GM21528 (cell line): ENCODE measurements around the gene MCU.
"Not testable (repeated sequence)": the region's sequence is repeated elsewhere in the genome, so short reads cannot be mapped to it uniquely, and the experiment has no call there.

Experiments used
- ATAC-seq: cut with Tn5 transposase; IDR thresholded peaks from one replicate; pipeline ENCODE4 v1.9.1; 2021; ENCODE audit warnings: mild to moderate bottlenecking, moderate library complexity; ENCODE audit not compliant: unreplicated experiment, low FRiP score

The MCU gene

DNA sequence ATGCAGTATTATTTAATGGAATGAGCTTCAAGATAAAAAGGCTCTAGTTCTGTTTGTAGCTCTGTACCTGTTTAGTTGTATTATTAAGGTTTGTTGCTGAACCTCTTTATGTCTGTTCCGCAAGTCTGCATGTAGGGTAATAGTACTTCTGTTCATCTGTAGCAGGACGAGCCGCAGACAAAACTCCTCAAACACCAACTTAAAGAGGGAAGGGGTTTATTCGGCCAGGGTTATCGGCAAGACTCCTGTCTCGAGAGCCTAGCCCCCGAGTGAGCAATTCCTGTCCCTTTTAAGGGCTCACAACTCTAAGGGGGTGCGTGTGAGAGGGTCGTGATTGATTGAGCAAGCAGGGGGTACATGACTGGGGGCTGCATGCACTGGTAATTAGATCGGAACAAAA is 67.0 kb downstream of the MCU start:
- not testable (repeated sequence) for ATAC-seq

DNA sequence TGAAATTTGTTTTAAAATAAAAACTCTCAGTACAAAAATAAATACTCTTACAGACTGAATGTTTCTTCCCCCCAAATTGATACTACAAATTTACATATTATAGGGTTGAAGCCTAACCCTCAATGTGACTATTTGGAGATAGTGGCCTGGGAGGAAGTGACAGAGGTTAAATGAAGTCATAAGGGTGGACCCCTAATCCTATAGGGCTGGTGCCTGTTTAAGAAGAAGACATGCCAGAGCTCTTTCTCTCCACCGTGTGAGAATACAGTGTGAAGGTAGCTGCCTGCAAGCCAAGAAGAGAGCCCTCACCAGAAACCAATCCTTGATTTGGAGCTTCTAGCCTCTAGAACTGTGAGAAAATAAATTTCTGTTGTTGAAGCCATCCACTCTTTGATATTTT is 67.6 kb downstream of the MCU start:
- no peak for ATAC-seq

DNA sequence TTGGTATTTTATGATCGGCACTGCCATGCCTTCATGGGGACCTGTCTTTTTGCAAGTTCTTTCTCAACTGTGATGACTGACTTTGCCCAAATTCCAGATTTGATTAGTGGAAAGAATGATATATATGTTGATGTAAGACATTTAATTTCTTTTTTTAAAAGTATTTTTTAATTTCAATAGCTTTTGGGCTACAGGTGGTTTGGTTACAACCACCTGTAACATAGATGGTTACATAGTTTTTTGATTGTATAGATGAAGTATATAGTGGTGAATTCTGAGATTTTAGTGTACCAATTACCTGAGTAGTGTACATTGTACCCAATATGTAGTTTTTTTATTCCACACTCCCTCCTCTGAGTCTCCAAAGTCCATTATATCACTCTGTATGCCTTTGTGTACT is 69.6 kb downstream of the MCU start:
- ATAC-seq, result no peak

DNA sequence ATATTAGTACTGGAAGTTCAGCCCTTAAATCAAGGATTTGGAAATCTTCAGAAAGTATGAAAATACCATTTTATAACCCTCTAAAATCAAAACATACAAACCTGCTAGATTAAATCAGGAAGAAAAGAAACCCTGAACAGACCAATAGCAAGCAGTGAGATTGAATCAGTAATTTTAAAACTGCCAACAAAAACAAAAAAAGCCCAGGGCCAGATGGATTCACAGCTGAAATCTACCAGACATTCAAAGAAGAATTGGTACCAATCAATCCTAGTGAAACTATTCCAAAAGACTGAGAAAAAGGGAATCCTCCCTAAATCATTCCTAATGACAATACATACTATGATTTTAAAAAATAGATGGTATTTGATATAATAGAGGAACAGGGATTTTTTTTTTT is 70.1 kb downstream of the MCU start:
- ATAC-seq, result no peak

DNA sequence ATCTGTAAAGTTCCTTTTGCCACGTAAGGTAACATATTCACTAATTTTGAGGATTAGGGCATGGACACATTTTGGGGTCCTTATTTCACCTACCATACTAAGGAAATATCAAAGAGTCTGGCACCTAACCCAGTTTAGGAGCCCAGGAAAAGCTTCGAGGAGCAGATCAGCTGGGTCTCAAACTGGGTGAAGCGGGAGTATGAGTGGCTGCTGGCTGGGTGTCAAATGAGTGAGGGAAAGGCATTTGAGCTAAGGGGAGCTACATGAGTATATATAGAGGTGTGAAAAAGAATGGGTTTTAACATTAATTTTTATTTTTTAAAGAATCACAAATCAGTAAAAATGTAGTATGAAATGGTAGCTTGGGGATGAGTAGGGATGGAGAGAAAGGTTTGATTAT is 71.3 kb downstream of the MCU start:
- ATAC-seq, result no peak

DNA sequence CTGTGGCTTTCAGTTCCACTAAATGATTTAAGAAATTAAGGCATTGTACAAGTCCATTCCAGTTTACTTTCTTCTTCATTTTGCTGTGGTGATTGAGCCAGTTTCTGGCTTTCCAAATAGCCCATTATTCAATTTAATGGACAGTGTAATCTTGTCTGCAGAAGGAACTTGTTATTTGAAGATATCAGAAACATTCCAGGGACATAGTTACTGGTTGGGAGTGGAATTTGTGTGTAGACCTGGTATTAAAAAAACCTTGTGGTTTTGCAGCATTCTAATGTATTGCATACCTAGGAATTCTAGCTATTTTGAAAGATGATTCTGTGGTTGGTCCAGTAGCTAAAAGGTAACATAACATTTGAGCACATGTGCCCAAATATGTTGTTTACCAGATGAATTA is 72.2 kb downstream of the MCU start:
- ATAC-seq, result no peak

DNA sequence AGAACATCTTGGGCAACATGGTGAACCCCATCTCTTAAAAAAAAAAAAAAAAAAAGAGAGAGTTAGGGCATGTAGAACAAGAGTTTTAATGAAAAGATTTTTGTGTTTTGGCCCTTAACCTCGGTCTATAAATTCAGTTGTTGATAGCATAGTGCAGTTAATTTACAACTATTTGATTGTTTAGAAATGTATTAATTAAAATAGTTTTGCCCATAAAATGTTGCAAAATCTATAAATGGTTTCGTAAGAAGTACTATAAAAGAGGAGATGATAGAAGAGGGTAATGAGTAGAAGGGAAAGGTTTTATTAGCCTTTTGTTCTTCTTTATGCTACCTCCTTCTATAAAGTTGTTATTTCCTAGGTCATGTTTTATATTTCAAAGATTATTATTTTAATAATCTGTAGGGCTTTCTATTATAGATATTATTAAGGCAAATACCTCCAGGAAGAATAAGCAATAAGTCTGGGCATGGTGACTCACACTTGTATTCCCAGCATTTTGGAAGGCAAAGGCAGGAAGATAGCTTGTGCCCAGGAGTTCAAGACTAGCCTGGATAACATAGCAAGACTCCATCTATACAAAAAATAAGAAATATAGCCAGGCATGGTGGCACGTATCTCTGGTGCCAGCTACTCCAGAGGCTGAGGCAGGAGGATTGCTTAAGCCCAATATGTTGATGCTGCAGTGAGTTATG is 73.3 kb downstream of the MCU start:
- ATAC-seq, result no peak

DNA sequence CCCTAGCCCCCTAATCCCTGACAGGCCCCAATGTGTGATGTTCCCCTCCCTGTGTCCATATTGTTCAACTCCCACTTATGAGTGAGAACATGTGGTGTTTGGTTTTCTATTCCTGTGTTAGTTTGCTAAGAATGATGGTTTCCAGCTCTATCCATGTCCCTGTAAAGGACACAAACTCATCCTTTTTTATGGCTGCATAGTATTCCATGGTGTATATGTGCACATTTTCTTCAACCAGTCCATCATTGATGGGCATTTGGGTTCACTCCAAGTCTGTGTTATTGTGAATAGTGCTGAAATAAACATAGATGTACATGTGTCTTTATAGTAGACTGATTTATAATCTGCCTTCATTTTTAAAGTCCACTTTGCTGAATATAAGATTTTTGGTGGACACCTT is 79.3 kb downstream of the MCU start:
- ATAC-seq, result not testable (repeated sequence)

DNA sequence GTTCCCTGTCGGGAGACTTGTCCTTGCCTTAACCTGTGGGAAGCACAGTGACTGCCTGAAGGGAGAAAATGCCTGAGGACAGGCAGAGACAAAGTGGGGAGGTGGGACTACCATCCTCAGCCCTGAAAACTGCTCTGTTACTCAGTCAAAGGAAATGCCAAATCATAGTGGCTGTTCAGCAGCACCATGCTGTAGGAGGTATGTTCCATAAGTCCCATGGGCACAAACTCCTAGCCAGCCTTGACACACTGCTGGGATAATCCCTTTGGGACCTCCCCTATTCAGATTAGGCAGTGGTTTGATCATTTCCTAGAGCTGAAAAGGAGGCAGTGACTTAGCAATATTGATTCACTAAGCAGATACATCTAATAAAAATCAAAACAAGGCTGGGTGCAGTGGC is 80.1 kb downstream of the MCU start:
- no peak for ATAC-seq

DNA sequence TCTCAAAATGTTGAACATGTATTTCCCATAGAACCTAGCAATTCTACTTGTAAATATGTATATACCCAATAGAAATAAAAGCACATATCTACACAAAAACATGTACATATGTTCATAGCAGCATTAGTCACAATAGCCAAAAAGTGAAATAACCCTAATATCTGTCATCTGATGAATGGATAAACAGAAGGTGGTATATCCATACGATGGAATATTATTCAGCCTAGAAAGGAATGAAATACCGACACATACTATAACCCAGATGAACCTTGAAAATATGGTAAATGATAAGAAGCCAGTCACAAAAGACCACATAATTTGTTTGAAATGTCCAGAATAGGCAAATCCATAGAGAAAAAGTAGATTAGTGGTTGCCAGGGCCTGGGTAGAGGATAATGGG is 87.9 kb downstream of the MCU start:
- no peak for ATAC-seq

DNA sequence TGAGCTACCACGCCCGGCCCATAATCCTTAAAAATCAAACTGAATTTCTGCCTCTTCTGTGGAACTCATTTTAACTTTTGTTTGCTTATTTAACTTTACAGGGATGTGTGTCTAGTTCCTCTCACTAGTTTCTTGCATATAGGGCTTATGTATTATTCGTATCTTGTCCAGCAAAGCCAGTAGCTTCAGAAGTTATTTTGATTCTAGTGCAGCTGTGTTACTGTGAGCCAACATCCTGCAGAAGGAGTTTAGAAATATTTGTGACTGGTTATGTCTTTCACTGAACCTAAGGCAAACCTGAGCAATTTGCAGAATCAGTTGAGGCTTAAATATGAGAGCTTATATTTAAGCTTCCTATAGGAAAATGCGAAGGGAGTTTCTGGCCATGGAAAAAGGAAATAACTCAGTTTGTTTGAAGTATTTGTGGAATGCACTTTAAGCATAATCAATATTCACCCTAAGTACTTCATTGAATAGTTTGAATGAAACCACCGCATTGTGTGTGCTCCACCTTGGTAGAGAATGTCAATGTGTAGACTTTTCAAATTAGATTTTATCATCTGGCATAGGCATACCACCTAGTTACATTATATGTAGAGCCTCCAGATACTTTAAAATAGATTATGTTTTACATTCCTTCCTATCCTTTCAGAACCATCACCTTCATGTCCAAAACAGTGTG is 90.8 kb downstream of the MCU start:
- no peak for ATAC-seq

DNA sequence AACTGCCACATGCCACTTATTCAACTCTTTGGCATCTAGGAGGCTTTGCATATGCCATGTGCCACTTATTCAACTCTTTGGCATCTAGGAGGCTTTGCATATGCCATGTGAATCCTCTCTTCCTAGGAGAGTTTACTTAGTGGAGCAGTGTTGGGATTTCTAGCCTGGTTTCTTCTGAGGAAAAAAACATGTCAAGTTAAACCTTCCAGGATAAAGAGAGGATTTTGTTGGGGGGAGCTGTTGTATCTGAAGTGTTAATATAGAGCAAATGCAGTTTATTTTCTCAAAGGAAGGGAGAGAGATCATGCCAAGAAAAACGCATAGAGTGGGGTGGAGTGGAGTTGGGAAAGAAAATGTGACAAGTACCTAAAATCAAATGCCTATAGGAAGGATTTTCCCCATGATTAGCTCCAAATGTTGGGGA is 91.5 kb downstream of the MCU start:
- no peak for ATAC-seq

DNA sequence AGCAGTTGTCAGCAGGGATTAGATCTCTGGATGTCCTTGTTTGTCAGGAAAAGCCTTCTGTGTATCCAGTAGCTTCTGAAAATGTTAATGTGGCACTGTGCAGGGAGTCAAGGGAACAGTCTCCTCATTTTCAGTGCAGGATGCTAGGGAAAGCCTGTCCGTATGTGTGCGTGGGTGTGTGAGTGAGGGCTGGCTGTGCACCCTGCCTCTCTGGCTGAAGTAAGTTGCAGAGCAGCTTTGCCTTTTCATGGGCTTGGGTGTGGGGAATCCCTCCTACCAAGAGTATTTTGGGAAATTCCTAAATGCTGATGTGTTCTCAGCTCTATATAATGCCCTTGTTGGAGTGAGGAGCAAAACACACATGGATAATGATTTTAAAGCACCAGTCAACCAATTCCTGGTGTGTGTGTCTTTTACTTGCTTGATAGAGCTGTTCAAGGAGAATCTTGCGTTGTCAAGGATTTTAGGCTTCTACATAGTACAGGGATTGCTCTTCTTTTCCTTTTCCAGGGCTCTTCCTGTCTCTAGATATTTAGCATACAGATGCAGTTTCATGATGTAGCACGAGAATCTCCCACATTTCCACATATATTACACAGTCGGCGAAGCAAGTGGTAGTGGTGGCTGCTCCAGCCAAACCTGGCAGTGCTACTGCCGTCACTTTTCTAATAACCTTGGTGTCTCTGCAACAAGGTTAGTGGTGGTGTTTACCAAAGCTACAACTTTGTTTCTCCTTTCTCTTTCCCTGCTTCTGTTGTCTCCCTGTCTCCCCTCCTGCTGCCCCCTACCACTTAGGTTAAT is 92.8 kb downstream of the MCU start:
- ATAC-seq, result no peak

DNA sequence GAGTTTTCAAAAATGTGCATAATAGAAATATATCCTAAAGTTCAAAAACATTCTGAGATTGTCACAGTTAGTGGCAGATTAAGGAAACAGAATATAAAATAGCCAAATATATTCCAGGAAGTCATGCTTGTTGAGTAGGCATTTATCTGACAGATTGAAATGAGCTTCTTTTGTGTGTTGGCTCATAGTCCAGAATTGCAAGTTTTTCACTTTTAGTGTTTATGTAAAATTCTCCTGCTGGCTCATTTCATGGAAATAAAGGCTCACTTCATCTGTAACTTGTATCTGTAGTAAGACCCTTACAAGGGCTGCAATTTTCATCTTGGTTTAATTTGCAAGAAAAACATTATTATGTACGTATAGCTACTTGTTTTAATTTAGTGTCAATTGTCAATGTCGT is 93.5 kb downstream of the MCU start:
- no peak for ATAC-seq

DNA sequence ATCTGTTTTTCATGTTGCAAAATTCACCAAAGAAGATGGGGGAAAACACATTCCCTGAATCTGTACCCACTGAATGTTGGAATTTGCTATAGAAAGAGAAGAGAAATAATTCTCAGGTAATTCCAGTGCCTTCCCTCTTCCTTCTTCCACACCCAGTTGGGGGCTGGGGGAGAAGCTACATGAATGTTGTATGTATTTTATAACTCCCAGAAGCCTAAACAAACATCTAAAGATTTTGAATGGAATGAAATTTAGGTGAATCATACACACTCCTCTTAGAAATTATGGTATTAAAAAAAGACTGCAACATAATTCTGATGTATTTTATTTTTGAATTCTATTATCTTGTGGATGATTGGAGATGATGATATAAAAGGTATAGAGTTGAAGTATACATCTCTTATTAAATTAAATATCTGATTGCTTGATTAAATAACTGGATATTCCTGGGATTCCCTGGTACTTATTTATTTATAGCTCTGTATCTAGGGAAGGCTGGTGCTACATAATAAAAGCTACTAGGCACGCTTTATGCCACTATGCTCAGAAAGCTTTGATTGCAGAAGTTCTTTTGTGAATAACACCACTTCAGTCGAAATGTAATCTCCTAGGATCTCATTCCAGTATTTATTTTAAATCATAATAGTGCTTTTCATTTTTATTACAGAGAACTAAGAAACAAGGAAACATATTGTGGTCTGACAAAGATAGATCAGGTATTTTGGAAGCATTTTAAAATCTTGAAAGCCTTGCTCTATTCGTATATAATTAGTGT is 98.5 kb downstream of the MCU start:
- no peak for ATAC-seq

DNA sequence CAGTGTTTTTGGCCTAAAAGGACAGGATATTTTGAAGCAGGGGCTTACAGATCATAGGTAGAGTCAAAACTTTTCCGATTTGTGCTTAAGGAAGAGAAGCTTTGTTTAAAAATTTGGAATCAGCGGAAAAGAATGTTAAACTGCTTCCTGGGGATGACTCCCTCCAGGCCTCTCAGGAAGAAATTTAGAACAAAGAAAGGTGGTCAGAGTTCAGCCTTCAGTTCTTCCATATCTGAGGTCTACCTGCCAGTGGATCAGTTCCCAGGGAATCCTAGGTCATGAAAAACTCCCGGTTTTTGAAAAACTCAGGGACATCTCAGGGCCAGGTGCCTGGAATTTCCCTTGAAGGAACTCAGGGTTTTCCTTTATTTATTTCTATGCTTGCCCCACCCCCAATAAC is 100.3 kb downstream of the MCU start:
- no peak for ATAC-seq

DNA sequence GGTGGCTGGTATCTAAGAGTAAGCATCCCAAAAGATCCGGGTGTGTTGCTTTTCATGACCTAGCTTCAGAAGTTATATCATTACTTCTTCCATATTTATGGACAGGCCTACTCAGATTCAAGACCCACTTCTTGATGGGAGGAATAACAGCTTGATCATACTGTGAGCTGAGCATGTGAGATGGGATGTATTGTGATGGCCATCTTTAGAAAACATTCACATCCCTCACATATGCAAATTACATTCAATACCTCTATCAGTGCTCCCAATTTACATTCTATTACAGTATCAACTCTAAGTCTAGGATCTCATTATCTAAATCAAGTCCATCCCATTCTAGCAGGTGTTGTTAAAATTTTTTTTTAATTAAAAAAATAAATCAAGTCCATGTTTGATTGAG is 101.8 kb downstream of the MCU start:
- ATAC-seq, result no peak

DNA sequence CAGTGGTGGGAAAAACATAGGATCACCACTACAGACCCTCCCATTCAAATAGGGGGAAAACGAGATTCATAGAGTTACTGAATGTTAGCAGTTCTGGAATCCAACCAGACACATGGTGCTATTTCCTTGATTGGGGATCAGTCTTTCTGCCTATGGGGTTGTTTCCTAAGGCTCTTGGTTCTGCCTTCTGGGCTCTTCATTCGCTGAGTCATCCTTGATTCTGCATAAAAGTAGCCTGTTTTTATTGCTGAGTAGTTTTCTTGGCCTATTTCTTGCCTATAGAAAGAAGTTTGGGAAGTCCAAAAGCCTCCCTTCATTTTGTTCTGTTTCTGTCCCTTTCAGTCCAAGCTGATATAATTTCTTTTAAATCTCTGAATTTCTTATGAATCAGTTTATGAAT is 102.3 kb downstream of the MCU start:
- ATAC-seq, result no peak

DNA sequence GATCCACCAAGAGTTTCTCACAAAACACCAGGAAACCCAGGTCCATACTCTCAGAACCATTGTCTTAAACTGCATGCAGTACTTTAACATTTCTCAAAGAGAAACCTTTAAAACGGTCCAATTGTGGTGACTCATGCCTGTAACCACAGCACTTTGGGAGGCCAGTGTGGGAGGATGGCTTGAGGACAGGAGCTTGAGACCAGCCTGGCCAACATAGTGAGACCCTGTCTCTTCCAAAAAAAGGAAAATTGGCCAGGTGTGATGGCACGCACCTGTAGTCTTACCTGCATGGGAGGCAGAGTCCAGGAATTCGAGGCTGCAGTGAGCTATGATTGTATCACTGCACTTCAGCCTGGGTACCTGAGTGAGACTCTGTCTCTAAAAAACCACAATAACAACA is 104.1 kb downstream of the MCU start:
- no peak for ATAC-seq

DNA sequence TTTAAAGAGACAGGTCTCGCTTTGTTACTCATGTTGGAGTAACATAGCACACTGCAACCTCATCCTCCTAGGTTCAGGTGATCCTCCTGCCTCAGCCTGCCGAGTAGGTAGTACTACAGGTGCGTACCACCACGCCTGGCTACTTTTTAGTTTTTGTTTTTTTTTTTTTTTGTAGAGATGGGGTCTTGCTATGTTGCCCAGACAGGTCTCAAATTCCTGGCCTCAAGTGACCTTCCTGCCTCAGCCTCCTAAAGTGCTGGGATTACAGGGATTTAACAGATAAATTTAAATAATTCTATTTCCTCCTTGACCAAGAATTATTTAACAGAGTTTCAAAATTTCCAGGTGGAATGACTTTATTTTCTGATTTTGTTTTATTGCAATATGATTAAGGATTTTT is 104.6 kb downstream of the MCU start:
- ATAC-seq, result no peak
